HepG2 (cell line): ENCODE measurements around the gene AIFM1. TPM values are rescaled to one million over a fixed set of nuclear protein-coding genes. Genes with fewer than 3 reads are reported as not detected.
A peak's percentile ranks its signal among the peaks of the same experiment; 100 is the strongest.

Experiments used
- BCL6 ChIP-seq: IDR thresholded peaks from 2 replicates; pipeline ENCODE4 v1.6.1; 2016; ENCODE audit warnings: missing genetic modification reagents, missing compliant biosample characterization
- DNMT3B ChIP-seq: conservative IDR thresholded peaks from 2 replicates; pipeline ENCODE4 v1.6.1; 2016; ENCODE audit warnings: missing biosample characterization, control low read depth
- FOSL2 ChIP-seq: sonication (generic); formaldehyde crosslinking; IDR thresholded peaks from 2 replicates; pipeline ENCODE4 v1.4.0; 2020; ENCODE audit warnings: missing genetic modification reagents
- HOXA5 ChIP-seq: sonication (generic); formaldehyde crosslinking; IDR thresholded peaks from 2 replicates; pipeline ENCODE4 v1.4.0; 2020; ENCODE audit warnings: missing genetic modification reagents
- HOXA7 ChIP-seq: sonication (generic); formaldehyde crosslinking; IDR thresholded peaks from 2 replicates; pipeline ENCODE4 v1.8.1; 2022; ENCODE audit warnings: mild to moderate bottlenecking, missing genetic modification reagents, moderate library complexity
- NFYC ChIP-seq: IDR thresholded peaks from 2 replicates; pipeline ENCODE4 v1.6.1; 2016; ENCODE audit warnings: missing genetic modification reagents, missing compliant biosample characterization
- PHF8 ChIP-seq: sonication (generic); formaldehyde crosslinking; IDR thresholded peaks from 2 replicates; pipeline ENCODE4 v1.5.0; 2020; ENCODE audit warnings: missing genetic modification reagents
- POLR2AphosphoS2 ChIP-seq: IDR thresholded peaks from 2 replicates; pipeline ENCODE4 v1.6.1; 2011; ENCODE audit warnings: low read depth, low read length, improper control_type of control experiment
- RXRA ChIP-seq: sonication (generic); formaldehyde crosslinking; IDR thresholded peaks from 2 replicates; pipeline ENCODE4 v1.5.1; 2020; ENCODE audit warnings: missing genetic modification reagents
- ZBTB42 ChIP-seq: sonication (generic); formaldehyde crosslinking; IDR thresholded peaks from 2 replicates; pipeline ENCODE4 v1.5.0; 2020; ENCODE audit warnings: mild to moderate bottlenecking, missing genetic modification reagents
- ZFX ChIP-seq: sonication (generic); formaldehyde crosslinking; IDR thresholded peaks from 2 replicates; pipeline ENCODE4 v1.4.0; 2020; ENCODE audit warnings: mild to moderate bottlenecking, low read depth, missing genetic modification reagents, moderate library complexity
- ZNF12 ChIP-seq: sonication (generic); formaldehyde crosslinking; IDR thresholded peaks from 2 replicates; pipeline ENCODE4 v1.5.0; 2020; ENCODE audit warnings: missing genetic modification reagents
- ZNF776 ChIP-seq: sonication (generic); formaldehyde crosslinking; IDR thresholded peaks from 2 replicates; pipeline ENCODE4 v1.4.0; 2020; ENCODE audit warnings: mild to moderate bottlenecking, missing genetic modification reagents
- ZNF777 ChIP-seq: sonication (generic); formaldehyde crosslinking; IDR thresholded peaks from 2 replicates; pipeline ENCODE4 v1.4.0; 2020; ENCODE audit warnings: missing genetic modification reagents
- ZSCAN12 ChIP-seq: sonication (generic); formaldehyde crosslinking; IDR thresholded peaks from 2 replicates; pipeline ENCODE4 v1.9.0; 2021; ENCODE audit warnings: mild to moderate bottlenecking, missing genetic modification reagents
- polyA plus RNA-seq, 8 experiments: library from polyadenylated mRNA; depleted of rRNA in 3 of 8; stranded (reverse) in 7 of 8; unstranded in 1 of 8; fragments of >200 nt; fragmentation: Illumina TruSeq in 4 of 8; extraction: Trizol in 4 of 8; gene quantifications; 2 replicates each; pipeline versions ENCODE4 v1.2.1 to v1.2.3, GENCODE V29; 2011 to 2016; ENCODE audit warnings: low read depth in 4 of 8, missing spikeins in 1 of 8, mixed read lengths in 1 of 8; ENCODE audit not compliant: insufficient read depth in 1 of 8
- total RNA-seq, 5 experiments: library from RNA; depleted of rRNA; stranded (reverse); fragments of >200 nt; fragmentation: Illumina TruSeq; extraction: Trizol; gene quantifications; 2 replicates each; pipeline ENCODE4 v1.2.3, GENCODE V29; 2016; ENCODE audit warnings: low read depth in 1 of 5
- TF ChIP-seq, protein P1 (sequence below): sonication (generic); formaldehyde crosslinking; IDR thresholded peaks from 2 replicates; pipeline ENCODE4 v1.9.0; 2021; ENCODE audit warnings: mild to moderate bottlenecking, missing genetic modification reagents
- TF ChIP-seq, protein P2 (sequence below), 2 experiments: sonication (generic) in 1 of 2; formaldehyde crosslinking in 1 of 2; IDR thresholded peaks; 2 replicates each; pipeline versions ENCODE4 v1.4.0 to v1.6.1; 2016 to 2020; ENCODE audit warnings: borderline replicate concordance in 1 of 2, low read depth in 1 of 2, mild to moderate bottlenecking in 1 of 2, missing genetic modification reagents in 1 of 2
- TF ChIP-seq, protein P3 (sequence below): sonication (generic); formaldehyde crosslinking; IDR thresholded peaks from 2 replicates; pipeline ENCODE4 v1.4.0; 2020; ENCODE audit warnings: mild to moderate bottlenecking, low read depth, missing genetic modification reagents

Gene AIFM1
- total and polyA plus RNA-seq, 2 of the 13 experiments (the other 11 are each of a cell fraction or from before 2014, with no cell fraction given) = 42.8 to 46.9 TPM

DNA sequence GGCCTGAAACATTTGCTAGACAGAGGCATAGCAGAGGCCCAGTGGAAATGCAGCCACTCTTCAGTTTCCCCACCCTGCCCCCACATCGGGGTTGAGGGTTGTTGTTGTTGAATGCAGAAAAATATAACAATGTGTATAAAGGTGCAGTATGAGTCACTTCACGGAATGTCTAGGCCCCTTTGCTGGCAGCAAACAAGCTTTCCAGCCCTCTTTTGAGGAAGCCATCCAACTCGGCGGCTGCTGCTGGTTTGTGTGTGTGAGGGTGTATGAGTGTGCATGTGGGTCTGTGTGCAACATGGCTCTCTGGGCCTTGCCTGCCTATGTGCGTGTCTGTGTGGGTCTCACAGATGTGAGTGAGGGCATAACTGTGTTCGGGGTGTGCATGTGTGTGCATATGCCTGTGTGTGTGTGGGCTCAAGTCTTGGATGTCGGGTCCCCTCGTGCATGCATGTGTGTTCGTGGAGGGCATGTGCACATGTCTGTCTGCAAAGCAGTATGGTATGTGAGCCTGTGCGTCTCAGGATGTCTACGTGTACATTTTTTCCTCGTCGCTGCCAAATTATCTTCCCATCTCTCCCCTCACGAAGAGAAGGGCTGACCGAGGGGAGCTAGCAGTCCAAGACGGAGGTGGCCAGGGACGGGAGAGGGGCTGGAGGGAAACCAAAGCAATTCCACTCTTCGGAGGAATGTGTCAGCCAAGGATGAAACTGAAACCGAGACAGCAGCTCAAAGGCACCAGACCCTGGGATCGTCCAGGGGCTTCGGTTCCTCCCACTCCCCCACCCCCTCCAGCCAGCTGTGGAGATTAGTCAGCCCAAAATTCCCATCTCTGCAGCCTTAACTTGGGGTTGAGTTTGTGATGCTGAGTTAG, 47.0 kb downstream of the AIFM1 start (continued):
- TF ChIP-seq, protein P1, sequence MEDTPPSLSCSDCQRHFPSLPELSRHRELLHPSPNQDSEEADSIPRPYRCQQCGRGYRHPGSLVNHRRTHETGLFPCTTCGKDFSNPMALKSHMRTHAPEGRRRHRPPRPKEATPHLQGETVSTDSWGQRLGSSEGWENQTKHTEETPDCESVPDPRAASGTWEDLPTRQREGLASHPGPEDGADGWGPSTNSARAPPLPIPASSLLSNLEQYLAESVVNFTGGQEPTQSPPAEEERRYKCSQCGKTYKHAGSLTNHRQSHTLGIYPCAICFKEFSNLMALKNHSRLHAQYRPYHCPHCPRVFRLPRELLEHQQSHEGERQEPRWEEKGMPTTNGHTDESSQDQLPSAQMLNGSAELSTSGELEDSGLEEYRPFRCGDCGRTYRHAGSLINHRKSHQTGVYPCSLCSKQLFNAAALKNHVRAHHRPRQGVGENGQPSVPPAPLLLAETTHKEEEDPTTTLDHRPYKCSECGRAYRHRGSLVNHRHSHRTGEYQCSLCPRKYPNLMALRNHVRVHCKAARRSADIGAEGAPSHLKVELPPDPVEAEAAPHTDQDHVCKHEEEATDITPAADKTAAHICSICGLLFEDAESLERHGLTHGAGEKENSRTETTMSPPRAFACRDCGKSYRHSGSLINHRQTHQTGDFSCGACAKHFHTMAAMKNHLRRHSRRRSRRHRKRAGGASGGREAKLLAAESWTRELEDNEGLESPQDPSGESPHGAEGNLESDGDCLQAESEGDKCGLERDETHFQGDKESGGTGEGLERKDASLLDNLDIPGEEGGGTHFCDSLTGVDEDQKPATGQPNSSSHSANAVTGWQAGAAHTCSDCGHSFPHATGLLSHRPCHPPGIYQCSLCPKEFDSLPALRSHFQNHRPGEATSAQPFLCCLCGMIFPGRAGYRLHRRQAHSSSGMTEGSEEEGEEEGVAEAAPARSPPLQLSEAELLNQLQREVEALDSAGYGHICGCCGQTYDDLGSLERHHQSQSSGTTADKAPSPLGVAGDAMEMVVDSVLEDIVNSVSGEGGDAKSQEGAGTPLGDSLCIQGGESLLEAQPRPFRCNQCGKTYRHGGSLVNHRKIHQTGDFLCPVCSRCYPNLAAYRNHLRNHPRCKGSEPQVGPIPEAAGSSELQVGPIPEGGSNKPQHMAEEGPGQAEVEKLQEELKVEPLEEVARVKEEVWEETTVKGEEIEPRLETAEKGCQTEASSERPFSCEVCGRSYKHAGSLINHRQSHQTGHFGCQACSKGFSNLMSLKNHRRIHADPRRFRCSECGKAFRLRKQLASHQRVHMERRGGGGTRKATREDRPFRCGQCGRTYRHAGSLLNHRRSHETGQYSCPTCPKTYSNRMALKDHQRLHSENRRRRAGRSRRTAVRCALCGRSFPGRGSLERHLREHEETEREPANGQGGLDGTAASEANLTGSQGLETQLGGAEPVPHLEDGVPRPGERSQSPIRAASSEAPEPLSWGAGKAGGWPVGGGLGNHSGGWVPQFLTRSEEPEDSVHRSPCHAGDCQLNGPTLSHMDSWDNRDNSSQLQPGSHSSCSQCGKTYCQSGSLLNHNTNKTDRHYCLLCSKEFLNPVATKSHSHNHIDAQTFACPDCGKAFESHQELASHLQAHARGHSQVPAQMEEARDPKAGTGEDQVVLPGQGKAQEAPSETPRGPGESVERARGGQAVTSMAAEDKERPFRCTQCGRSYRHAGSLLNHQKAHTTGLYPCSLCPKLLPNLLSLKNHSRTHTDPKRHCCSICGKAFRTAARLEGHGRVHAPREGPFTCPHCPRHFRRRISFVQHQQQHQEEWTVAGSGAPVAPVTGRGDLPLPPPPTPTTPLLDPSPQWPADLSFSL (CRISPR knock-in tag) = peak; percentile 89
- TF ChIP-seq POLR2AphosphoS2 (no peak), ZFX (peak; percentile 37; the same call in 1 of the 2 replicates), ZBTB42 (CRISPR knock-in tag) (no peak), HOXA7 (CRISPR knock-in tag) (no peak), ZNF776 (no peak), HOXA5 (CRISPR knock-in tag) (no peak), FOSL2 (CRISPR knock-in tag) (peak; percentile 52), ZNF777 (CRISPR knock-in tag) (no peak), BCL6 (CRISPR knock-in tag) (peak; percentile 16; the same call in 1 of the 2 replicates), DNMT3B (no peak), RXRA (CRISPR knock-in tag) (no peak), ZSCAN12 (no peak), PHF8 (CRISPR knock-in tag) (no peak), NFYC (CRISPR knock-in tag) (no peak), ZNF12 (0 out of 2 replicates have a peak, but pooled peaks have one; percentile 9)
- TF ChIP-seq, protein P2, sequence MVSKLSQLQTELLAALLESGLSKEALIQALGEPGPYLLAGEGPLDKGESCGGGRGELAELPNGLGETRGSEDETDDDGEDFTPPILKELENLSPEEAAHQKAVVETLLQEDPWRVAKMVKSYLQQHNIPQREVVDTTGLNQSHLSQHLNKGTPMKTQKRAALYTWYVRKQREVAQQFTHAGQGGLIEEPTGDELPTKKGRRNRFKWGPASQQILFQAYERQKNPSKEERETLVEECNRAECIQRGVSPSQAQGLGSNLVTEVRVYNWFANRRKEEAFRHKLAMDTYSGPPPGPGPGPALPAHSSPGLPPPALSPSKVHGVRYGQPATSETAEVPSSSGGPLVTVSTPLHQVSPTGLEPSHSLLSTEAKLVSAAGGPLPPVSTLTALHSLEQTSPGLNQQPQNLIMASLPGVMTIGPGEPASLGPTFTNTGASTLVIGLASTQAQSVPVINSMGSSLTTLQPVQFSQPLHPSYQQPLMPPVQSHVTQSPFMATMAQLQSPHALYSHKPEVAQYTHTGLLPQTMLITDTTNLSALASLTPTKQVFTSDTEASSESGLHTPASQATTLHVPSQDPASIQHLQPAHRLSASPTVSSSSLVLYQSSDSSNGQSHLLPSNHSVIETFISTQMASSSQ (IDR thresholded peaks at IDR 0.05; ENCODE audit: low read depth) = no peak
- TF ChIP-seq, protein P2 (CRISPR knock-in tag; IDR thresholded peaks at IDR 0.05; ENCODE audit: borderline replicate concordance) = no peak
- TF ChIP-seq, protein P3, sequence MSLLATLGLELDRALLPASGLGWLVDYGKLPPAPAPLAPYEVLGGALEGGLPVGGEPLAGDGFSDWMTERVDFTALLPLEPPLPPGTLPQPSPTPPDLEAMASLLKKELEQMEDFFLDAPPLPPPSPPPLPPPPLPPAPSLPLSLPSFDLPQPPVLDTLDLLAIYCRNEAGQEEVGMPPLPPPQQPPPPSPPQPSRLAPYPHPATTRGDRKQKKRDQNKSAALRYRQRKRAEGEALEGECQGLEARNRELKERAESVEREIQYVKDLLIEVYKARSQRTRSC = no peak
